C4-2B (cell line): ENCODE results near the gene ACSF3.

Source experiments
- ZFX ChIP-seq: fragments of 450-650 bp; IDR thresholded peaks from 2 replicates; pipeline ENCODE4 v1.6.1; 2017
- TF ChIP-seq, protein P1 (sequence below): fragments of 450-650 bp; conservative IDR thresholded peaks from 2 replicates; pipeline ENCODE4 v1.5.1; 2017; ENCODE audit warnings: mild to moderate bottlenecking

GRCh38 chr16:89157778-89158177 is 64.1 kb downstream of the ACSF3 start:
- TF ChIP-seq, protein P1, sequence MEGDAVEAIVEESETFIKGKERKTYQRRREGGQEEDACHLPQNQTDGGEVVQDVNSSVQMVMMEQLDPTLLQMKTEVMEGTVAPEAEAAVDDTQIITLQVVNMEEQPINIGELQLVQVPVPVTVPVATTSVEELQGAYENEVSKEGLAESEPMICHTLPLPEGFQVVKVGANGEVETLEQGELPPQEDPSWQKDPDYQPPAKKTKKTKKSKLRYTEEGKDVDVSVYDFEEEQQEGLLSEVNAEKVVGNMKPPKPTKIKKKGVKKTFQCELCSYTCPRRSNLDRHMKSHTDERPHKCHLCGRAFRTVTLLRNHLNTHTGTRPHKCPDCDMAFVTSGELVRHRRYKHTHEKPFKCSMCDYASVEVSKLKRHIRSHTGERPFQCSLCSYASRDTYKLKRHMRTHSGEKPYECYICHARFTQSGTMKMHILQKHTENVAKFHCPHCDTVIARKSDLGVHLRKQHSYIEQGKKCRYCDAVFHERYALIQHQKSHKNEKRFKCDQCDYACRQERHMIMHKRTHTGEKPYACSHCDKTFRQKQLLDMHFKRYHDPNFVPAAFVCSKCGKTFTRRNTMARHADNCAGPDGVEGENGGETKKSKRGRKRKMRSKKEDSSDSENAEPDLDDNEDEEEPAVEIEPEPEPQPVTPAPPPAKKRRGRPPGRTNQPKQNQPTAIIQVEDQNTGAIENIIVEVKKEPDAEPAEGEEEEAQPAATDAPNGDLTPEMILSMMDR, result no peak
- no peak for TF ChIP-seq ZFX
